GM18511 (cell line): ENCODE results near the gene PRKAG3.

Source experiments
- ATAC-seq: cut with Tn5 transposase; IDR thresholded peaks from one replicate; pipeline ENCODE4 v1.9.1; 2021; ENCODE audit warnings: mild to moderate bottlenecking, moderate library complexity; ENCODE audit not compliant: unreplicated experiment

PRKAG3 gene

DNA sequence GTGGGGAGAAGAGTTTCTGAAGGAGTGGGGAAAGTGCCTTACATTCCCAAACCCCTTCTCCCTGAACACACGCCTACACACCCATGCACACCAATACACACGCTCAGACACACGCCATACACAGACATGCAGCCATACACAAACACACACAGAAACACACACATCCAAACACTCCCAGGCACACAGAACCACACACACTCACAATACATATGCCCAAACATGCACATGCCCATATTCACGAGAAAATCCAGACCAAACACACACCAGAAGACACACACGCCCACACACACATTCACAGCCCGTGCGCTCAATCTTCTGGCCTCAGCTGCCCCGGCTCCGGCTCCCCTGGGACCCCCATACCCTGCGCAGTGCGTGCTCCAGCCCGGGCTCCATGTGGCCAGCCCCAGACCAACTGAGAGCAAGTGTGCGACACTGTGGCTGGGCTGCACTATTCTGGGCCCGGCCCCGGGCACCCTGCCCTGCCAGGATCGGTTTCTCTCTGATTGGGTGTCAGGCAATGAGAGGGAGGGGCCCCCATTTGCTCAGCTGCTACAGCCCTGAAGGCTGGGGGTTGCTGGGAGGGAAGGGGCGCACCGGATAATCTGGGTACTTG, at the start of gene PRKAG3:
Gene PRKAG3, minus strand, starts transcription at position 426 of the 613 bp plus-strand sequence.
- ATAC-seq: no peak

DNA sequence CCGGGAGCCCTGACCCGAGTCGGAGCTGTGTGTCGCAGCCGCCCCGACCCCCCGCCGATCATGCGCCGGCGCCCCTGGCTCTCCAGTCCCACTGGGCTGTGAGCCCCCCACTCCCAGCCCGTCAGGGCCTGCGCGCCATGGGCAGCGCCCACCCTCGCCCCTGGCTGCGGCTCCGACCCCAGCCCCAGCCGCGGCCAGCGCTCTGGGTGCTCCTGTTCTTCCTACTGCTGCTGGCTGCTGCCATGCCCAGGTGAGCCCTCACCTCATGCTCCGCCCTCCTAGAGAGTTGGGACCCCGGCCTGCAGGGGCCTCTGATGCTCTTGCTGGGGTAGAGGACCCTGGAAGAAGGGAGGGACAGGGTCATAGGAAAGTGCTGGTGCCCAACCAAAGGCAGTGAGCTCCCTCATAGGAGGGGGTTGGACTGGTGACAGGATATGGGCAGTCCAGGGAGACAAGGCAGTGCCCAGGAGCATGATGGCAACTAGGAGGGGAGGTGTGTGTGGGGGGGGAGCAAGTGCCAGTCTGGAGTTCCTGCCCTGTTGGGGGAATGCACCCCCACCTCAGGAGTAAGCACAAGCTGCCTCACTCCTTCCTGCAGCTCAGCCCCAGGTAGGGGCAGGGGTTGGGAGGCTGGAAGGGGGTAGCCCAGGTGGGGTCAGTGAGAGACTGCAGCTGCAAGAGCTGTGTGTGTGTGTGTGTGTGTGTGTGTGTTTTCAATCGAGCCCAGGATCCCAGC, 49.4 kb upstream of the PRKAG3 start:
- no peak for ATAC-seq

- ATAC-seq: peak; percentile 83
Observed at GRCh38 chr2:218880102-218880858, 48.7 kb upstream of the PRKAG3 start, which contains the start of gene WNT10A. Gene WNT10A, plus strand, starts transcription at chr2:218880852. Its CDS starts 144 bp downstream, at chr2:218880996.

DNA sequence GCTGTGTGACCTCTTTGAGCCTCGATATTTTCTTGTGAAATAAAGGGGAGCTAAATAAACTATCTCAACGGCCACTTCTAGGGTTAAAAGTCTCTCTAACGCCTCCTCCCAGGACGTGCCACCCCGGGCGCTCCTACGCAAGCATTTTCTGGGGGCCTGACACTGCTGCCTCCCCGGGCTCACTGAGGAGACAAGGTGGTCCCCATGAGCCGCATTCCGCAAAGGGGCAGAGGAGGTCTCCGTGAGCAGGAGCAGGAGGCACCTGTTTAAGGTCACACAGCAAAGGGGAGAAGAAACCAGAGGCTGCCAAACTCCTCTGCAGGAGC, 48.1 kb upstream of the PRKAG3 start:
- ATAC-seq: no peak

DNA sequence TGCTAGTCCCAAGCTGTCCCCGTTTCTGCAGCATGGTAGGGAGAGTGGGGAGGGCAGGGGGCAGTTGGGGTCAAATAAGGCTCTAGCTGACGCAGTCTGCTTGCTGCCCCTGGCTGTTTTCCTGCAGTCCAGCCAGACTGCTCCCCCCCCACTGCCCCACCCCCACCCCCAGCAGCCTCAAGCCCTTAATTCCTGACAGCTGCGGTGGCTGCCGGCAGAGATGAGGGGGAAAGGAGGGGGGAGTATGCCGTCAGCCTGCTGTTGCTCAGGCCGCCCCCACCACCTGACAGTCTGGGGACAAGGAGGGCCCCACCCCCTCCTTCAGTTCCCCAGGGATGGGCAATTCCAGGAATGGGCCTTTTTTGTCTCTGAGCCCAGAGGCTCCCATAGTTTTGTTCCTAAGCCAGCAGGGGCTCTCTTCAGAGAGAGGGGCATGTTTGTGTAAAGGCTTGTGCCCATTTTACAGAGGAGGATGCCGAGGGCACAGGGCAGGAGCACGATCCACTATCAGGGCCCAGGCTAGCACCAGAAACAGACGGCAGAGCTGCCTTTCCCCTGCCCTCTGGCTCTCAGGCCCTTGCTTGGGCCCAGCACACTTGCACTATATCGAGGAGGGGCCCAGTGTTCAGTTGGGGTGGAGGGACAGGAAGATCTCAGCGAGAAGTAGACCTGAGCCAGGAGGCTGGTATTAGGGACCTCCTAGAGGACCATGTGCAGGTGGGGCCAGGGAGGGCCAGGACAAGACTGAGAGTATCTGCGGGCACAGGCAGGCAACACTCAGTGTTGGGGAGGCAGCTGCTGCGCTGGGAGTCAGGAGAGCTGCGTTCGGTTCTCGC, 47.5 kb upstream of the PRKAG3 start:
- ATAC-seq: no peak

GRCh38 chr2:218878486-218878885, 46.9 kb upstream of the PRKAG3 start:
- ATAC-seq: no peak

DNA sequence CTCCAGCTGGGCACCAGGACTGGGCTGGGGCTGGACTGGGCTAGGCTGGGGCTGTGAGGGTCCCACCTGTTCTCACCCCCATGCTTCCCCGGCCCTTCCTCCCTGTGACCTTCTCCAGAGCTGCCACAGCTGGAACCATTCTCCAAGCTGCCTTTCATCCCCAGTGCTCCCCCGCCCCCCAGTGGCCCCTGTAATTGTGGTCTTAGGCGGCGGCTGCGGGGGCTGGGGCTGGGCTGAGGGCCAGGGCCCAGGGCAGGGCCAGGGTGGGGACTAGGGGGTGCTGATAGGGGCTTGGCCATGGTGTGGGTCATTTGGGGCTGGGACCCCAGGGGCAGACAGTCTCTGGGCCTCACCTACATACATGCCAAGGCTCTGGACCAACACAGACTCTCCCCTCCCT, 46.3 kb upstream of the PRKAG3 start:
- ATAC-seq: no peak

- ATAC-seq: no peak
Observed at GRCh38 chr2:218877331-218877730, 45.7 kb upstream of the PRKAG3 start.

- ATAC-seq: no peak
Observed at GRCh38 chr2:218876562-218877219, 45.1 kb upstream of the PRKAG3 start.

- no peak for ATAC-seq
Observed at GRCh38 chr2:218875692-218876246, 44.2 kb upstream of the PRKAG3 start.

GRCh38 chr2:218873359-218874194, 42.0 kb upstream of the PRKAG3 start:
- ATAC-seq: no peak

GRCh38 chr2:218872645-218873358, 41.2 kb upstream of the PRKAG3 start:
- no peak for ATAC-seq

DNA sequence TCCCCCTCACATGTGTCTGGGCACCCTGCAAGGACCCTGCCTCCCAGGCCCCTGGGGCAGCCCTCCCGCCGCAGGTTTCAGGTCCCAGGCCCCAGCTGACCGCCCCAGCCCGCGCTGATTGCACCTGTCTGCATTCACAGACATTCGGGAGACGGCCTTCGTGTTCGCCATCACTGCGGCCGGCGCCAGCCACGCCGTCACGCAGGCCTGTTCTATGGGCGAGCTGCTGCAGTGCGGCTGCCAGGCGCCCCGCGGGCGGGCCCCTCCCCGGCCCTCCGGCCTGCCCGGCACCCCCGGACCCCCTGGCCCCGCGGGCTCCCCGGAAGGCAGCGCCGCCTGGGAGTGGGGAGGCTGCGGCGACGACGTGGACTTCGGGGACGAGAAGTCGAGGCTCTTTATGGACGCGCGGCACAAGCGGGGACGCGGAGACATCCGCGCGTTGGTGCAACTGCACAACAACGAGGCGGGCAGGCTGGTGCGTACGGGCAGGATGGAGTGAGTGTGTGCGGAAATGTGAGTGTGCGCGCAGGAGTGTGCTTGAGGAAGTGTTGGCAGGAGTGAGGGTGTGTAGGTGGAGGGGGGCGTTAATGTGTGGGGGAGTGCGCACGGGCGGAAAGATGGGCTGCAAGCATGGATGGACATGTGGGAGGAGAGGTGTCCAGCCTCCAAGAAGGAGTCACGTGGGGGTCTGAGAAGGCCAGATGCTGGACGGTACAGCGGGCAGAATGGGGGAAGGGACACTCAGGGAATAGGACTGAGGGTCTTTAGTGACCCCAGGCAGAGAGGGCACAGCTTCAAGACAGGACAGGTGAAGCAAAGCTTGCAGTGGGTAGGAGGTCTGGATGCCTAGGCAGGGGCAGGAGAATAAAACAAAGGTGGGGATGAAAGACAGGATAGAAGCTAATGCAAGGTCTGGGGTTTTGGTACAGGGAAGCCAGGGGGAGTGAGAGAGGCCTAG, 40.0 kb upstream of the PRKAG3 start:
- peak; percentile 47 for ATAC-seq

- peak; percentile 48 for ATAC-seq
Observed at GRCh38 chr2:218870984-218871344, 39.4 kb upstream of the PRKAG3 start.

DNA sequence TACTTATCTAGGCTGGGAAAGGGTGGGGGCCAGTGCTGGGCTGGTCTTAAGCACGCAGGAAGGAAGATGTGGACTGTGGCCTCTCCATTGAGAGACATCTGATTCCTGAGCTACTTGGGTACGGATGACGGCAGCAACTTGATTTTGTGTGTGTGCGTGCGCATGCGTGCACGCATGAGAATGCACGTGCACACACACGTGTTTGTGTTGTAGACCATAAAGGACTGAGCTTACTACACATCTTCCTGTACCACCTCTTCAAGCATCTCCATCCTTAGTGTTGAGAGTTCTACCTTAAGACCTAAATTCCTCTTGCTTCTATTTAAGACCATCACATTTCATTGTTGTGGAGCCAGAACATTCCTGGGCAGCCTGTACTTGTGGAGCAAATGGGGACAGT, 37.5 kb upstream of the PRKAG3 start:
- no peak for ATAC-seq

GRCh38 chr2:218867900-218868299, 36.3 kb upstream of the PRKAG3 start:
- ATAC-seq: no peak

GRCh38 chr2:218865999-218866398, 34.4 kb upstream of the PRKAG3 start:
- no peak for ATAC-seq

- ATAC-seq: no peak
Observed at GRCh38 chr2:218865396-218865795, 33.8 kb upstream of the PRKAG3 start.
